GM10248 (cell line): ENCODE data around the gene AMBRA1.

Experiments used
- CTCF ChIA-PET: fragments of 300-600 bp; sonication (Branson Sonifier 250); formaldehyde crosslinking; extraction: SDS; loops from one replicate; lab custom pipeline; 2021; ENCODE audit warnings: antibody characterized with exemption; lab: Yijun Ruan, JAX
- POLR2A ChIA-PET: fragments of 350-650 bp; sonication (Branson Sonifier 250); formaldehyde crosslinking; extraction: SDS; loops from one replicate; lab custom pipeline; 2020; ENCODE audit warnings: antibody characterized with exemption; lab: Yijun Ruan, JAX
- DNase-seq: peaks from one replicate; pipeline ENCODE4 v3.0.0; 2012; ENCODE audit errors: extremely low spot score
- TF ChIP-seq, protein P1 (sequence below): IDR thresholded peaks from 2 replicates; pipeline ENCODE4 v1.5.1; 2012; ENCODE audit warnings: mild to moderate bottlenecking, low read depth; ENCODE audit errors: extremely low read depth, missing control alignments, control extremely low read depth

AMBRA1 gene

GRCh38 chr11:46597609-46598219, 3.9 kb upstream of the AMBRA1 start:
- ChIA-PET CTCF (interaction anchor here (1.3 kb wide), 1 partner anchor 17 kb away, joined by 4 read pairs; no protein-coding TSS in a partner anchor), POLR2A (no interaction called here)
- TF ChIP-seq, protein P1, sequence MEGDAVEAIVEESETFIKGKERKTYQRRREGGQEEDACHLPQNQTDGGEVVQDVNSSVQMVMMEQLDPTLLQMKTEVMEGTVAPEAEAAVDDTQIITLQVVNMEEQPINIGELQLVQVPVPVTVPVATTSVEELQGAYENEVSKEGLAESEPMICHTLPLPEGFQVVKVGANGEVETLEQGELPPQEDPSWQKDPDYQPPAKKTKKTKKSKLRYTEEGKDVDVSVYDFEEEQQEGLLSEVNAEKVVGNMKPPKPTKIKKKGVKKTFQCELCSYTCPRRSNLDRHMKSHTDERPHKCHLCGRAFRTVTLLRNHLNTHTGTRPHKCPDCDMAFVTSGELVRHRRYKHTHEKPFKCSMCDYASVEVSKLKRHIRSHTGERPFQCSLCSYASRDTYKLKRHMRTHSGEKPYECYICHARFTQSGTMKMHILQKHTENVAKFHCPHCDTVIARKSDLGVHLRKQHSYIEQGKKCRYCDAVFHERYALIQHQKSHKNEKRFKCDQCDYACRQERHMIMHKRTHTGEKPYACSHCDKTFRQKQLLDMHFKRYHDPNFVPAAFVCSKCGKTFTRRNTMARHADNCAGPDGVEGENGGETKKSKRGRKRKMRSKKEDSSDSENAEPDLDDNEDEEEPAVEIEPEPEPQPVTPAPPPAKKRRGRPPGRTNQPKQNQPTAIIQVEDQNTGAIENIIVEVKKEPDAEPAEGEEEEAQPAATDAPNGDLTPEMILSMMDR = no peak
- DNase-seq = no peak

DNA sequence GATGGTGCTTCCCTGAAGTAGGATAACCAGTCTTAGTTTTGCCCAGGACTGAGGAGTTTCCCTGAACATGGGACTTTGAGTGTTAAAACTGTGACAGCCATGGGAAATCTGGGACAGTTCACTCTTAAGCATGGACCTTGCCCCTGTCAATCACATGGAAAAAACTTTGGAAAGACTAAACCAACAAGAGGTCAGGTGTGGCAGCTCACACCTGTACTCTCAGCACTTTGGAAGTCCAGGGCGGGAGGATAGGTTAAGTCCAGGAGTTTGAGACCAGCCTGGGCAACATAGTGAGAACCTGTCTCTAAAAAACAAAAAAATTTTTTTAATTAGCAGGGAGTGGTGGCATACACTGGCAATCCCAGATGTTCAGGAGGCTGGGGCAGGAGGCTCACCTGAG, 3.3 kb upstream of the AMBRA1 start:
- TF ChIP-seq, protein P1 = no peak
- DNase-seq = no peak
- POLR2A ChIA-PET = no interaction called here
- CTCF ChIA-PET = no interaction called here

DNA sequence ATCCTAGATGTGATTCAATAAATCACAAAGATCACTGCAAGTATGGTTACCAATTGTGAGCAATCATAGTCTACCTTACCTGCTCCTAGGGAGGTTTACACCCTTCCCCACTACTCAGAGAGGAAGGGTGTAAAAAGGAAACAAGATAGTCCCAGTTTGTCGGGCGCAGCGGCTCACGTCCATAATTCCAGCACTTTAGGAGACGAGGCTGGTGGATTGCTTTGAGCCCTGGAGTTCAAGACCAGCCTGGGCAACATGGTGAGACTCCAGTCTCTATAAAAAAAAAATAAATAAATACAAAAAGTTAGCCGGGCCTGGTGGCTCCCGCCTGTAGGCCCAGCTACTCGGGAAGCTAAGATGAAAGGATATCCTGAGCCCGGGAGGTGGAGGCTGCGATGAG, 962 bp upstream of the AMBRA1 start:
- no peak for DNase-seq
- TF ChIP-seq, protein P1 = no peak
- ChIA-PET POLR2A (no interaction called here), CTCF (interaction anchor here (1.4 to 1.7 kb wide), 3 partner anchors 8 to 19 kb away, joined by 3 to 5 read pairs (median 4); no protein-coding TSS in a partner anchor)

DNA sequence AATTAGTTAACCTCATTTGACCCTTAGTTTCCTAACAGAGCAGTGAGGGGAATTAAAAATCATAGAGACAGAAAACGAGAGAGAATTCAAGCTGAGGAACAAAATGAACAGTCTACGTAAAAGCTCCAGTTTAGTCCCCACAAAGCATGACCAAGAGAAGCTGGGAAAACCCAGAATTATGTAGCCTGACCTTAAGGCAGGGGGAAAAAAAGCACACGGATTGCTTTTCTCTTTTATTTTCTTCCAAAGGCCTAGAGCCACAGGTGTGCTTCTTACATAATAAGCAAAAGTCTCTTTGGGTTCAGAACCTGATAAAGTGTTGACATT, 514 bp upstream of the AMBRA1 start:
- no peak for DNase-seq
- CTCF ChIA-PET = interaction anchor here (0.8 to 1.7 kb wide), 5 partner anchors 9 to 104 kb away, joined by 3 to 11 read pairs (median 4); partner anchors contain the start of genes ATG13 and HARBI1
- POLR2A ChIA-PET = interaction anchor here (0.6 to 0.9 kb wide), 3 partner anchors 15 to 33 kb away, joined by 3 to 6 read pairs (median 4); no protein-coding TSS in a partner anchor
- TF ChIP-seq, protein P1 = no peak

DNA sequence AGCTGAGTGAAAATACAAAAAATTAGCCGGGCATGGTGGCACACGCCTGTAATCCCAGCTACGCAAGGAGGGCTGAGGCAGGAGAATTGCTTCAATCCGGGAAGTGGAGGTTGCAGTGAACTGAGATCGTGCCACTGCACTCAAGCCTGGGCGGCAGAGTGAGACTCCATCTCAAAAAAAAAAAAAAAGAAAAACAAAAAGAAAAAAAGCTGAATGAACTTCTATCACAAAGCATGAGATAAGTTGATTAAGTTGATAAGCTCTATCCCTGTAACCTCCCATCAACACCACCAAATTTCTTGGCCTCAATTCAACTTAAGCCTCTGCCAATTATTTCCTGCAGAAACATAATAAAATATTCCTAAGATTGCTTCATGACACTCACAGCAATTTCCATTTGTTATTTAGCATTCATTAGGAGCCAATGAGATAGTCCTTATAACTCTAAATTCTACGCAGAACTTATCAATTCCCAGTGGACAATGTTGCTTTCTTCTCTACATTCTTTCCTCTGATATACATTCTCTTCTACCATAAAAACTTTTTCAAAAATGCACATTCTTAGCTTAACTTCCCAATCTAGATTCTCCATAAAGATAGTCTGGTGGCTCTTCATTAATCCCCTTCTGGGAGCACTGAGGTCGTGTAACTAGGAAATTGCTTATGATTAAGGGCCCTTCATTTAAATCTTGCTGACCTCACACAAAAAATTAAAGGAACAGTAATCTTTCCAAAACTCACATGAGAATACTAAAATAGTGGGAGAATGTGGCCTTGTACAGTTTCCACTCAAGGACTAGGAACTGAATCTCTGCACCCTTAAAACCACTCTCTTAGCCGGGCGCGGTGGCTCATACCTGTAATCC, 2.9 kb downstream of the AMBRA1 start:
- DNase-seq = no peak
- POLR2A ChIA-PET = interaction anchor here (0.6 to 0.7 kb wide), 2 partner anchors 15 to 26 kb away, joined by 3 read pairs; partner anchors contain the start of gene ATG13
- CTCF ChIA-PET = interaction anchor here (0.8 to 1.7 kb wide), 5 partner anchors 8 to 28 kb away, joined by 3 to 8 read pairs (median 3); no protein-coding TSS in a partner anchor
- TF ChIP-seq, protein P1 = no peak

DNA sequence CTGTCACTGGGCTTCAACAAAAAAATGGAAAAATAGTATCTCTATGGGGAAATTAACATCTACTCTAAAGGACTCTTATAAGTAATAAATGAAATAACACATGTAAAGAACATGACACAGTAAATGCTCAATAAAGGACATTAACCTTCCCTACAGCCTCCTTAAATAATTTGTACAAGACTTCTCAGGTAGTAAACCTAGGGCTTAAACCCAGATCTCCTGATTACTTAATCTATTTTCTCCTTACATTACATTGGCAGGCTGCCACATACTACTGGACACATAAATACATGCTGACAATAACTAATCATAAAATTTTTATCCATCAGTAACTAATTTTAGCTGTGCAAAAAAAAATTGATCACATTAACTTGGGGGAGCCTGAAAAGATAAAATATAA, 4.9 kb downstream of the AMBRA1 start:
- CTCF ChIA-PET = interaction anchor here (0.6 kb wide), 1 partner anchor 355 kb away, joined by 3 read pairs; no protein-coding TSS in a partner anchor
- DNase-seq = no peak
- POLR2A ChIA-PET = no interaction called here
- TF ChIP-seq, protein P1 = no peak
